ENCODE results near the gene SCN7A.

The SCN7A gene

GRCh38 chr2:166376488-166376828 is 117.6 kb downstream of the SCN7A start:
- DNase-seq (ENCODE audit: low read depth in 1 of 2, low spot score in 1 of 2): no peak
- in situ Hi-C loops (cut with HindIII; ENCODE audit: low pct_unique_long_range_greater_than_20kb, low sequenced_read_pairs): no loop called here
- TF ChIP-seq JUND (IDR thresholded peaks at IDR 0.05; ENCODE audit: low read depth): no peak

GRCh38 chr2:166375736-166376487 is 118.1 kb downstream of the SCN7A start, which contains the start of gene SCN9A:
SCN9A (minus strand) TSS chr2:166375944; CDS start chr2:166311756, 64,188 bp downstream.
- TF ChIP-seq JUND (IDR thresholded peaks at IDR 0.05; ENCODE audit: low read depth): no peak
- in situ Hi-C loops (cut with HindIII; ENCODE audit: low pct_unique_long_range_greater_than_20kb, low sequenced_read_pairs): no loop called here
- peak in 1 of 2 experiments; percentile 49 for DNase-seq (ENCODE audit: low read depth in 1 of 2, low spot score in 1 of 2)

GRCh38 chr2:166375195-166375735 is 118.8 kb downstream of the SCN7A start:
- no peak for TF ChIP-seq JUND (IDR thresholded peaks at IDR 0.05; ENCODE audit: low read depth)
- no peak for DNase-seq (ENCODE audit: low read depth in 1 of 2, low spot score in 1 of 2)
- in situ Hi-C loops (cut with HindIII; ENCODE audit: low pct_unique_long_range_greater_than_20kb, low sequenced_read_pairs): no loop called here

GRCh38 chr2:166373951-166374350 is 120.1 kb downstream of the SCN7A start:
- in situ Hi-C loops (cut with HindIII; ENCODE audit: low pct_unique_long_range_greater_than_20kb, low sequenced_read_pairs): no loop called here
- no peak for TF ChIP-seq JUND (IDR thresholded peaks at IDR 0.05; ENCODE audit: low read depth)
- no peak for DNase-seq (ENCODE audit: low read depth in 1 of 2, low spot score in 1 of 2)

GRCh38 chr2:166373539-166373938 is 120.5 kb downstream of the SCN7A start:
- in situ Hi-C loops (cut with HindIII; ENCODE audit: low pct_unique_long_range_greater_than_20kb, low sequenced_read_pairs): no loop called here
- TF ChIP-seq JUND (IDR thresholded peaks at IDR 0.05; ENCODE audit: low read depth): no peak

GRCh38 chr2:166373105-166373504 is 120.9 kb downstream of the SCN7A start:
- no peak for TF ChIP-seq JUND (IDR thresholded peaks at IDR 0.05; ENCODE audit: low read depth)
- no peak for DNase-seq (ENCODE audit: low read depth in 1 of 2, low spot score in 1 of 2)
- in situ Hi-C loops (cut with HindIII; ENCODE audit: low pct_unique_long_range_greater_than_20kb, low sequenced_read_pairs): no loop called here

More at GRCh38 chr2:166373539-166373938, 120.5 kb downstream of the SCN7A start:
- DNase-seq (ENCODE audit: low read depth in 1 of 2, low spot score in 1 of 2): no peak

- no peak for DNase-seq (ENCODE audit: low read depth in 1 of 2, low spot score in 1 of 2)
- no peak for TF ChIP-seq JUND (IDR thresholded peaks at IDR 0.05; ENCODE audit: low read depth)
- in situ Hi-C loops (cut with HindIII; ENCODE audit: low pct_unique_long_range_greater_than_20kb, low sequenced_read_pairs): no loop called here
Measured at GRCh38 chr2:166372046-166372445, 122.0 kb downstream of the SCN7A start.

GRCh38 chr2:166365803-166366420 is 128.1 kb downstream of the SCN7A start:
- TF ChIP-seq JUND (IDR thresholded peaks at IDR 0.05; ENCODE audit: low read depth): no peak
- in situ Hi-C loops (cut with HindIII; ENCODE audit: low pct_unique_long_range_greater_than_20kb, low sequenced_read_pairs): no loop called here
- DNase-seq (ENCODE audit: low read depth in 1 of 2, low spot score in 1 of 2): no peak

- no peak for TF ChIP-seq JUND (IDR thresholded peaks at IDR 0.05; ENCODE audit: low read depth)
- in situ Hi-C loops (cut with HindIII; ENCODE audit: low pct_unique_long_range_greater_than_20kb, low sequenced_read_pairs): no loop called here
- DNase-seq (ENCODE audit: low read depth in 1 of 2, low spot score in 1 of 2): no peak
Measured at GRCh38 chr2:166365239-166365638, 128.8 kb downstream of the SCN7A start.

GRCh38 chr2:166364476-166365161 is 129.4 kb downstream of the SCN7A start:
- no peak for TF ChIP-seq JUND (IDR thresholded peaks at IDR 0.05; ENCODE audit: low read depth)
- in situ Hi-C loops (cut with HindIII; ENCODE audit: low pct_unique_long_range_greater_than_20kb, low sequenced_read_pairs): no loop called here
- no peak for DNase-seq (ENCODE audit: low read depth in 1 of 2, low spot score in 1 of 2)

- DNase-seq (ENCODE audit: low read depth in 1 of 2, low spot score in 1 of 2): peak in 1 of 2 experiments; percentile 46
- no peak for TF ChIP-seq JUND (IDR thresholded peaks at IDR 0.05; ENCODE audit: low read depth)
- in situ Hi-C loops (cut with HindIII; ENCODE audit: low pct_unique_long_range_greater_than_20kb, low sequenced_read_pairs): no loop called here
Measured at GRCh38 chr2:166361351-166362153, 132.5 kb downstream of the SCN7A start.

- no peak for DNase-seq (ENCODE audit: low read depth in 1 of 2, low spot score in 1 of 2)
- TF ChIP-seq JUND (IDR thresholded peaks at IDR 0.05; ENCODE audit: low read depth): no peak
- in situ Hi-C loops (cut with HindIII; ENCODE audit: low pct_unique_long_range_greater_than_20kb, low sequenced_read_pairs): no loop called here
Measured at GRCh38 chr2:166360906-166361305, 133.1 kb downstream of the SCN7A start.

Measured in T47D (cell line).